Smooth muscle cell (in vitro differentiated cells): Measurements from ENCODE around the gene LARGE1. TPM values are rescaled to one million over a fixed set of nuclear protein-coding genes. Genes with fewer than 3 reads are reported as not detected.

Experiments used
- DNase-seq: peaks from one replicate; lab custom pipeline; 2025; ENCODE audit not compliant: unreplicated experiment; lab: John Stamatoyannopoulos, UW
- H2AFZ ChIP-seq: fragments of 200-600 bp; sonication (generic); 2 replicates; pipeline ENCODE4 v1.6.0; 2016; ENCODE audit warnings: antibody characterized with exemption, low read depth, mild to moderate bottlenecking
- H3F3A ChIP-seq: fragments of 200-600 bp; sonication (generic); 2 replicates; pipeline ENCODE4 v1.6.0; 2017; ENCODE audit warnings: antibody characterized with exemption, low read depth
- H3K27ac ChIP-seq: fragments of 200-600 bp; sonication (generic); 2 replicates; pipeline ENCODE4 v1.5.1; 2016; ENCODE audit warnings: low read depth, mild to moderate bottlenecking
- H3K27me3 ChIP-seq: fragments of 200-600 bp; sonication (generic); 2 replicates; pipeline ENCODE4 v1.6.1; 2016; ENCODE audit warnings: low read depth, mild to moderate bottlenecking
- H3K36me3 ChIP-seq: fragments of 200-600 bp; sonication (generic); 2 replicates; pipeline ENCODE4 v1.5.1; 2016; ENCODE audit warnings: low read depth
- H3K4me1 ChIP-seq: fragments of 200-600 bp; sonication (generic); 2 replicates; pipeline ENCODE4 v1.5.1; 2016; ENCODE audit warnings: low read depth
- H3K4me2 ChIP-seq: fragments of 200-600 bp; sonication (generic); 2 replicates; pipeline ENCODE4 v1.6.0; 2016; ENCODE audit warnings: mild to moderate bottlenecking
- H3K4me3 ChIP-seq: fragments of 200-600 bp; sonication (generic); 2 replicates; pipeline ENCODE4 v1.5.1; 2016; ENCODE audit warnings: mild to moderate bottlenecking
- H3K79me2 ChIP-seq: fragments of 200-600 bp; sonication (generic); 2 replicates; pipeline ENCODE4 v1.6.0; 2016; ENCODE audit warnings: low read depth, mild to moderate bottlenecking
- H3K9ac ChIP-seq: fragments of 200-600 bp; sonication (generic); 2 replicates; pipeline ENCODE4 v1.6.0; 2016; ENCODE audit warnings: low read depth
- H3K9me3 ChIP-seq: fragments of 200-600 bp; sonication (generic); replicated peaks from 2 replicates; pipeline ENCODE4 v1.5.1; 2016; ENCODE audit warnings: low read depth
- H4K20me1 ChIP-seq: fragments of 200-600 bp; sonication (generic); 2 replicates; pipeline ENCODE4 v1.6.0; 2016; ENCODE audit warnings: low read depth
- WGBS: methylation state at CpG from one replicate; pipeline ENCODE4 v1.1.7; 2016; ENCODE audit warnings: low lambda C conversion rate; 5-methylcytosine and 5-hydroxymethylcytosine counted together
- polyA plus RNA-seq: library from polyadenylated mRNA; unstranded; fragments of >200 nt; fragmentation: Nextera tagmentation; extraction: Ambion mirVana; gene quantifications from 2 replicates; pipeline ENCODE4 v1.2.1, GENCODE V29; 2016
- total RNA-seq: library from RNA; depleted of rRNA; stranded (reverse); fragments of >200 nt; gene quantifications from 2 replicates; pipeline ENCODE4 v1.2.3, GENCODE V29; 2014
- TF ChIP-seq, protein P1 (sequence below): fragments of 200-600 bp; sonication (generic); IDR thresholded peaks from 2 replicates; pipeline ENCODE4 v1.5.1; 2017; ENCODE audit warnings: borderline replicate concordance, mild to moderate bottlenecking, antibody characterized with exemption; ENCODE audit not compliant: insufficient read depth, poor library complexity, severe bottlenecking

Gene LARGE1
- total and polyA plus RNA-seq, 2 experiments from 2014 or later, result 11.9 to 18.0 TPM

DNA sequence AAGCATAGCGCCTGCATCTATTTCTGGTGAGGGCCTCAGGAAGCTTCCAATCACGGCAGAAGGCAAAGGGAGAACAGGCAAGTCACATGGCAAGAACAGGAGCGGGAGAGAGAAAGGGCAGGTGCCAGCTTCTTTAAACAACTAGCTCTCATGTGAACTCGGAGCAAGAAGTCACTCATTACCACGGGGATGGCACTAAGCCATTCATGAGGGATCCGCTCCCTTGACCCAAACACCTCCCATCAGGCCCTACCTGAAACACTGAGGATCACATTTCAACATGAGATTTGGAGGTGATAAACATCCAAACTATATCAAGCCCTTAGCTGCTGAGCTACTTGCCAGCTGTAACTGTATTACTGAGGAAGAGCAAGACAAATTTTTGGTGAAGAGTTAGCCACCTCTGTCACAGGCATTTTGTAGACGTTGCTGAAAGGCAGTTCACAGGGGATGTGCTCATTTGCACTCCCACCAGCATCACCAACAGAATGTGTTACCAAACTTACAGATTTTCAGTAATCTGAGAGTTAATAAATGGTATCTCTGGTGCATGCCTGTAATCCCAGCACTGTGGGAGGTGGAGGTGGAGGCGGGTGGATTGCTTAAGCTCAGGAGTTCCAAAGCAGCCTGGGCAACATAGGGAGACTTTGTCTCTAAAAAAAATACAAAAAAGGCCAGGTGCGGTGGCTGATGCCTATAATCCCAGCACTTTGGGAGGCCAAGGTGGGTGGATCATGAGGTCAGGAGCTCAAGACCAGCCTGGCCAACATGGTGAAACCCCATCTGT is 398.2 kb downstream of the LARGE1 start:
- Histone ChIP-seq H3K27ac (no peak overlapping the region), H3K79me2 (no peaks in the 10 kb centered on the region), H4K20me1 (no peaks in the 10 kb centered on the region), H3K36me3 (no peaks in the 10 kb centered on the region), H3K27me3 (no peaks in the 10 kb centered on the region), H2AFZ (no peak overlapping the region), H3K9ac (no peak overlapping the region), H3K4me1 (peaks cover 2% of the 10 kb centered on the region), H3K9me3 (no peaks in the 10 kb centered on the region), H3F3A (no peaks in the 10 kb centered on the region), H3K4me3 (no peak overlapping the region), H3K4me2 (no peak overlapping the region)
- WGBS, result 95% methylated on average over 9 of the region's 9 CpGs
- DNase-seq, result no peak
- TF ChIP-seq, protein P1, sequence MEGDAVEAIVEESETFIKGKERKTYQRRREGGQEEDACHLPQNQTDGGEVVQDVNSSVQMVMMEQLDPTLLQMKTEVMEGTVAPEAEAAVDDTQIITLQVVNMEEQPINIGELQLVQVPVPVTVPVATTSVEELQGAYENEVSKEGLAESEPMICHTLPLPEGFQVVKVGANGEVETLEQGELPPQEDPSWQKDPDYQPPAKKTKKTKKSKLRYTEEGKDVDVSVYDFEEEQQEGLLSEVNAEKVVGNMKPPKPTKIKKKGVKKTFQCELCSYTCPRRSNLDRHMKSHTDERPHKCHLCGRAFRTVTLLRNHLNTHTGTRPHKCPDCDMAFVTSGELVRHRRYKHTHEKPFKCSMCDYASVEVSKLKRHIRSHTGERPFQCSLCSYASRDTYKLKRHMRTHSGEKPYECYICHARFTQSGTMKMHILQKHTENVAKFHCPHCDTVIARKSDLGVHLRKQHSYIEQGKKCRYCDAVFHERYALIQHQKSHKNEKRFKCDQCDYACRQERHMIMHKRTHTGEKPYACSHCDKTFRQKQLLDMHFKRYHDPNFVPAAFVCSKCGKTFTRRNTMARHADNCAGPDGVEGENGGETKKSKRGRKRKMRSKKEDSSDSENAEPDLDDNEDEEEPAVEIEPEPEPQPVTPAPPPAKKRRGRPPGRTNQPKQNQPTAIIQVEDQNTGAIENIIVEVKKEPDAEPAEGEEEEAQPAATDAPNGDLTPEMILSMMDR, result no peak

DNA sequence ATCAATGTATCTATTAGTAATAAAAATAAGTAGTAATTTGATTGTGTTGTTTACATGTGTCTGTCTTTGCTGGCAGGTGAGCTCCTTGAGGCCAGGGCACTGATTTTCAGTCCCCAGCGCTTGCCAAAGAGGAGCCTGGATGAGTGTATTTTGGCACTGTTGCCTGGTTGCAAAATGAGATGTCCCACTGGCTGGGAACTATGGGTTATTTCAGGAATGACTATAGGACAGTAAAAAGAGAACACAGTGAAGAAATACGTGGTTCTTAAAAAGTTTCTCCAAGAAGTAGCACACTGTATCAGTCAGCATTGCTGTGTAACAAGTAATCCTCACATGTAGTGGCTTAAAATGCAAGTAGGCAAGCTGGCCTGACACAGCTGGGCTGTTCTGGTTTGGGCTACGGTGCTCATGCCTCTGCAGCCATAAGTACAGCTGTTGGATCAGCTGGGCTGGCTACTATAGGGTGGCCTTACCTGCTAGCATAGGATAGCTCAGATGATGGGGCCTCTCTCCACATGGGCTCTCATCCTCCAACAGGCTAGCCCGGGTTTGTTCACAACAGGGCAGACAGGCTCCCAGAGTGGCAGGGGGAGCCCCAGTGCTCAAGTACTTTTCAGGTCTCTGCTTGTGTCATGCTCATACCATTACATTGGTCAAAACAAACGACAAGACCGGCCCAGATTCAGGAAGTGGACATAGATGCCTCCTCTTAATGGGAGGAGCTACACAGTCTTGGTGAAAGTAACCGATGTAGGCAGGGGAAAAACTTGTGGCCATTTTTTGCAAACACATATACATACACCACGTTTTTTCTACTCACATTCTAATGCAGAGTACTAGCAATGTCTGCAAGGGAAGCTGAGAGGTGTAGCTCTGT is 399.1 kb downstream of the LARGE1 start:
- TF ChIP-seq, protein P1, result no peak
- Histone ChIP-seq H3K9me3 (no peaks in the 10 kb centered on the region), H3K4me3 (no peak overlapping the region), H3K79me2 (no peaks in the 10 kb centered on the region), H4K20me1 (no peaks in the 10 kb centered on the region), H3K27ac (no peak overlapping the region), H3K27me3 (no peaks in the 10 kb centered on the region), H3K4me1 (peaks cover 2% of the 10 kb centered on the region), H3K9ac (no peak overlapping the region), H3F3A (no peaks in the 10 kb centered on the region), H3K4me2 (no peak overlapping the region), H3K36me3 (no peaks in the 10 kb centered on the region), H2AFZ (no peak overlapping the region)
- no peak for DNase-seq
- 93% methylated on average over 8 of the region's 8 CpGs for WGBS

DNA sequence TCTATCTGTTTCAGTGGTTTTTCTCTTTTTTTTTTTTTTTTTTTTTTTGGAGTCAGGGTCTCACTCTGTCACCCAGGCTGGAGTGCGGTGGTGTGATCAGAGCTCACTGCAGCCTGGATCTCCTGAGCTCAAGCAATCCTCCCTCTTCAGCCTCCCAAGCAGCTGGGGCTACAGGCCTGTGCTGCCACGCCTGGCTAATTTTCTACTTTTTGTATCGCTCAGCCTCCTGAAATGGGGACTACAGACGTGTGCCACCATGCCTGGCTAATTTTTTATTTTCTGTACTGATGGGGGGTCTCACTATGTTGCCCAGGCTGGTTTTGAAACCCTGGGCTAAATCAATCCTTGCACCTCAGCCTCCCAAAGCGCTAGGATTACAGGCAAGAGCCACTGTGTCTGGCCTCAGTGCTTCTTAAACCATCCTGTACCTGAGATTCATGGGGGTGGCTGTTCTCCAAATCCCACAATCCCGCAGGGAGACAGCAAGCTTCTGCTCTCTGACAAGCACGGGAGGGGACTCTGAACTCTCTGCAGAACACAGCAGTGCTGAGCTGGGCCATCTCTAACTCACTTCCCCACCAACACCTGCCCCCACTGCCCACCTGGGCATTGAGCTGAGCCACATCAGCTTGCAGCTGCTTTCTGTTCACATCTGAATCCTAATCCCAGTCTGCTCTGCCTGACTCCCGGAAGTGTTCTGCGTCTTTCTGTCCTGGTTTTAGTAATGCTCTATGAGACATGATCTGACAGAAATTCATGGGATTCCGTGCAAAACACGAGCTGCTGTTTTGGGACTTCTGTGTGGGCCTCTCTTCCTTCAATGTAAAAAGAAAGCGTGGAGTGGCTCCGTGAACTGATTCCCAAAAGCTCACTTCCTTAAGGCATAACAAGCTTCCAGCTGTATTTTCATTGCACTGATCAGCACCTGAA is 400.0 kb downstream of the LARGE1 start:
- Histone ChIP-seq H3K27ac (no peak overlapping the region), H3K4me1 (peaks cover 2% of the 10 kb centered on the region), H3K4me3 (no peak overlapping the region), H3K9ac (no peak overlapping the region), H3K36me3 (no peaks in the 10 kb centered on the region), H3K4me2 (no peak overlapping the region), H3K79me2 (no peaks in the 10 kb centered on the region), H2AFZ (no peak overlapping the region), H3K9me3 (no peaks in the 10 kb centered on the region), H4K20me1 (no peaks in the 10 kb centered on the region), H3F3A (no peaks in the 10 kb centered on the region), H3K27me3 (no peaks in the 10 kb centered on the region)
- TF ChIP-seq, protein P1, result no peak
- DNase-seq, result no peak
- WGBS, result 94% methylated on average over 12 of the region's 13 CpGs
